Fibroblast of skin of right quadriceps (primary cell): ENCODE data around the gene GPRIN1.
"Not testable (repeated sequence)": the region's sequence is repeated elsewhere in the genome, so short reads cannot be mapped to it uniquely, and the experiment has no call there.

ENCODE experiments used
- DNase-seq: peaks from one replicate; pipeline ENCODE4 v3.0.0-alpha.2; 2013

Gene GPRIN1

DNA sequence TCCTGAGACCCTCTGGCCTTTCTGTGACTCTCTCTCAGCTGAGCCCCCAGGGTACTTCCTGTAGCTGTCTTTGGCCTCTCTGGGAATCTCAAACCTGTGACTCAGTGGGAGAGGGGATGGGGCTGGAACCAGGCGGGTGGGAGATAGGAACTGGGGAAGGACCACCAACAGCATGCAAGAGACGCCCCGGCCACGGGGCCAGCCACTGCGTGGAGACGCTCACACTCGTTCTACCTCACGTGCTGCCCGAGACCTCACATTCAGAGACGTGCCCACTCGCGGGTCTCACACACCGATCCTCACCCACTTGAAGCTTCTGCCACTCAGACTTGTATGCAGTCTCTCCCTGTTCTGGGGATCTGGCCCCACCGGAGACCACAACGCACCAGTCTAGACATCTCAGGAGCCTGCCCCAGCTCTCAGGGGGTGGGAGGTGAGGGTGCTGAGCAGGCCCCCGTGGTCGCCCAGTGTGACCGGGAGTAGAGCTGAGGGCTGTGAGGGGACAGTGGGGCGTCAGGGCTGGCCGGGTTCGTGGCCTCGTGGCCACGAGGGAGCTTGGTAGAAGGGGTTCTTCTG is 13.8 kb downstream of the GPRIN1 start:
- DNase-seq, result no peak

DNA sequence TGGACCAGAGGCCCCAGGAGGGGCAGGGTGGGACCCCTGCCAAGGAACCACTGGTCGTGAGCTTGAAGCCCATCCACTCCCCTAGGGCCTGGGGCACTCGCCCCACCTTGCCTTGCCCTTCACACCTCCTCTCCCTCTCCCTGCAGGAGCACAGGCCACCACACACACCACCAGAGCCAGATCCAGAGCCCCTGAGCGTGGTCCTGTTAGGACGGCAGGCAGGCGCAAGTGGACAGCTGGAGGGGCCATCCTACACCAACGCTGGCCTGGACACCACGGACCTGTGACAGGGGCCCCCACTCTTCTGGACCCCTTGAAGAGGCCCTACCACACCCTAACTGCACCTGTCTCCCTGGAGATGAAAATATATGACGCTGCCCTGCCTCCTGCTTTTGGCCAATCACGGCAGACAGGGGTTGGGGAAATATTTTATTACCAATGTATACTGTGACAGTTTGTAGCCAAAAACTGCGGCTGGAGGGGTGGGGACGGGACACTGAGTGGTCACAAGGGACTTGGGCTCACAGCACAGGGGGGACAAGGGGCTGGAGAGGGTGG is 14.5 kb downstream of the GPRIN1 start:
- DNase-seq, result no peak

DNA sequence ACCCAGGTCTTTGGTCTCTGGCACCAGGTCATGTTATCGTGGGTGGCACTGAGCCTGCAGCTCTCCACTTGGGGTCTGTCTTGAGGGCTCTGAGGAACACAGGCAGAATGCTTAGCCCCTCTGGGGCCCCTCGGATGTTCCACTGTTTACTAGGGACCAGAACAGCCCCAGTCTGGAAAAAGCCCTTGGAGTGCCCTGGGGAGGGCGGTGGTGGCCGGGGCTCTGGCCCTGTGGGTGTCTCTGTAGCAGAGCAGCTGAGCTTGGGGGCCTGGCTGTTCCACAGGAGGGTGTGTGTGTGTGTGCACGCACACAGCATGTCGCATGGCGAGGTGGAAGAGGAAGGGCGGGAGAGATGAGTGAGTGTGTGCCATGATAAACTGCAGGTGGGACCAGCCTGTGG is 15.4 kb downstream of the GPRIN1 start:
- no peak for DNase-seq

DNA sequence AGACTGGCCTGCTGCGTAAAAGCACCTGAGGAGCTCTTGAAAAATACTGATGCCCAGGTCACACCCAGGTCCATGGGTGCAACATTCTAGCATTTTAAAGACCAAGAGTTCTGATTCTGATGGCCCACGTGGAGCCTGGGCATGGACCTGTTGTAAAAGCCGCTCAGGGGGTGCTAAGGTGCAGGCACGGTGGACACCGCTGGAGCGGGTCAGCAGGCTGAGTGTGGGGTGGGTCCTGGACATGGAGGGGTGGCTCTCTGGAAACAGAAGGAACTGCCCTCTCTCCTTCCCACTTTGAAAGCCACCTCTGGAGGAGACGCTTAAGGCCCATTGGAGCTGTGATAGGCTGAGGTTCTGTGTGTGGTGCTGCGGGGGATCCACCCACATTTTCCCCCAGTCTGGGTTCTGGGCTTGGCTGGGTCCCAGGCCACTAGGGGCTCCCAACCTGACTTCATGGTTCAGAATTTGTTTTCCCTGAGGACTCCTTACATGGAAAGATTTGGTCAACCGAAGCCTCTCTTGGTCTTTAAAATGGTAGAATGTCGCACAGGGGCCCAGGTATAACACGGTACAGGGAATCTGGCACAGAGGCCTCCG is 16.6 kb downstream of the GPRIN1 start:
- DNase-seq, result no peak

DNA sequence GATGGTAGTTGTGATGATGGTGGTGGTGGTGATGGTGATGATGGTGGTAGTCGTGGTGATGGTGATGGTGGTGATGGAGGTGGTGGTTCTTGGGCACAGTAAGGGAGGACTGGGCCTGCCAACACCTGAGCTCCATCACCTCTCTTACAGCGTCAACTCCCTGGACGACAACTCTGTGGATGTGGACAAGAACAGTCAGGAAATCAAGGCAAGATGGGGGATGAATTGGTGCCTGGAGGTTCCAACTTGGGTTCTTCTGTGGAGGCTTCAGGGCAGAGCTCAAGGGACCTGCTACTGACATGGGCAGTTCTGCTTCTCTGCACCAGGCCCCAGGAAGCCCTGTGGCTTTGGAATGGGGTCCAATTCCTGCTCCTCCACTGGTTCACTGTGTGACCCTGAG is 17.4 kb downstream of the GPRIN1 start:
- DNase-seq, result no peak

DNA sequence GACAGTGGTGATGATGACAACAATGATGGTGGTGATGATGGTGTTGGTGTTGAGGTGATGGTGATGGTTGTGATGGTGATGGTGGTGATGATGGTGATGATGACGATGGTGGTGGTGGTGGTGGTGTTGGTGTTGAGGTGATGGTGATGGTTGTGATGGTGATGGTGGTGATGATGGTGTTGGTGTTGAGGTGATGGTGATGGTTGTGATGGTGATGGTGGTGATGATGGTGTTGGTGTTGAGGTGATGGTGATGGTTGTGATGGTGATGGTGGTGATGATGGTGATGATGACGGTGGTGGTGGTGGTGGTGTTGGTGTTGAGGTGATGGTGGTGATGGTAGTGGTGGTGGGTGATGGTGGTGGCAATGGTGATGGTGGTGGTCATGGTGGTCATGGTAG is 18.3 kb downstream of the GPRIN1 start:
- DNase-seq, result not testable (repeated sequence)

DNA sequence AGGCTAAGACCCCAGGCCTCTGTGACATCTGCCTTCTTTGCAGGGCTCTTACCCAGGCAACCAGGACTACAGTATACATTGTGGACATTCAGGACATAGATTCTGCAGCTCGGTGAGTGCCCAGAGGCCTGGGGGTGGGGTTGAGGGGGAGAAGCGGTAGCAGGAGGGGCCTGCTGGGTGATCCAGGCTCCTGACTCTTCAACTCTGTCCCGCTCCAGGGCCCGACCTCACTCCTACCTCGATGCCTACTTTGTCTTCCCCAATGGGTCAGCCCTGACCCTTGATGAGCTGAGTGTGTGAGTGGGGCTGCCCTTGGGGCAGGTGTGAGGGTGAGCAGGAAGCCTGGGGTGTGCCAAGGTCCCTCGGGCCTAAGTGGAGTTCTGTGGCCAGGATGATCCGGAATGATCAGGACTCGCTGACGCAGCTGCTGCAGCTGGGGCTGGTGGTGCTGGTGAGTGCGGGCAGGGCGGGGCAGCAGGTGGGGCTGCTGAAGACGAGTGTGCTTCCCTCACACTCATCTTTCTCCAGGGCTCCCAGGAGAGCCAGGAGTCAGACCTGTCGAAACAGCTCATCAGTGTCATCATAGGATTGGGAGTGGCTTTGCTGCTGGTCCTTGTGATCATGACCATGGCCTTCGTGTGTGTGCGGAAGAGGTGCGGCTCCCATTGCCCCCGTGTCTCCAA is 19.8 kb downstream of the GPRIN1 start:
- DNase-seq, result no peak

DNA sequence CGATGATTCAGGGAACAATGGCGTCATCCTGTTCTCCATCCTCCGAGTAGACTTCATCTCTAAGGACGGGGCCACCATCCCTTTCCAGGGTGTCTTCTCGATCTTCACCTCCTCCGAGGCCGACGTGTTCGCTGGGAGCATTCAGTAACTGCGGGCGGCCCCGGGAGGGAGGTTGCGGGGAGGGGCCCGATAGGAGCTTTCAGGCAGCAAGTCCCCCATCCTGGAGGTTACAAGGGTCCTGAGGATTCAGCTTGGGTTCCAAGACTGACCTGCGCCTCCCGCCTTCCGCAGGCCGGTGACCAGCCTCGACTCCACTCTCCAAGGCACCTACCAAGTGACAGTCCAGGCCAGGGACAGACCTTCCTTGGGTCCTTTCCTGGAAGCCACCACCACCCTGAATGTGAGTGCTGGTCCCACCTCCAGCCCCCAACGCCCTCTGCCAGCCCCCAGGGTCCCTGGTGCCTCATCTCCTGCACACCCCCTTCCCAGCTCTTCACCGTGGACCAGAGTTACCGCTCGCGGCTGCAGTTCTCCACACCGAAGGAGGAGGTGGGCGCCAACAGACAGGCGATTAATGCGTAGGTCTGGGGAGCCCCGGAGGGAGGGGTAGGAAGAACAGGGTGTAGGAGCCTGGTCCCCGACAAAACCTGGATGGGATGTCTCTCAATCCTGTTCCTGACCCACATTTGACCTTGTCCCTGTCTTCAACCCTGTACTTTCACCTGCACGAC is 20.8 kb downstream of the GPRIN1 start:
- no peak for DNase-seq

DNA sequence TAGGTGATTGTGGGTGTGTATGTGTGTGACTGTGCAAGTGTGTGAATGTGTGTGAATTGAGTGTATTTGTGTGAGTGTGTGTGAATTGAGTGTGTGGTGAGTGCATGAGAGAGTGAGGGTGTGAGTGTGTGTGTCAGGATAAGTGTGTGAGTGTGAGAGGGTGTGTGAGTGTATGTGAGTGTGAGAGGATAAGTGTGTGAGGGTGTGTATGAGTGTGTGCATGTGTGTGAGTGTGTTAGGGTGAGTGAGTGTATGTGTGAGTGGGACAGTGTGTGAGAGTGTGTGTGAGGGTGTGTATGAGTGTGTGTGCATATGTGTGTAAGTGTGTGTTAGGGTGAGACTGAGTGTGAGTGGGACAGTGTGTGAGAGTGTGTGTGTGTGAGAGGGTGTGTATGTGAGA is 21.7 kb downstream of the GPRIN1 start:
- no peak for DNase-seq

DNA sequence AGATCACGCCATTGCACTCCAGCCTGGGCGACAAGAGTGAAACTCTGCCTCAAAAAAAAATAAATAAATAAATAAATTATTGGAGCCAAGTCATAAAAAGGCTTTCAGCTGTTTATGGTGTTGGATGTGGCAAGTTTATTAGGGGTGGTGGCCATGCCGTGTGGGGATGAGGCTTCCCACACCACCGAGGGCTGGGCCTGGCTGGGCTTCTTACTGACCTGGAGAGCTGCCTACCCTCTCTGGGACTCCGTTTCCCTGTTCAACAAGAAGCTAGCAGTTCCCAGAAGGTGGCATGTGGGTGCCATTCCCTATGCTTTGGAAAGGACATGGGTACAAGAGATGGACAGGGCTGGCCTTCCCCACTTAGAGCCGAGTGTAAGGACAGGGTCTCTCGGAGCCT is 22.6 kb downstream of the GPRIN1 start:
- DNase-seq, result no peak

DNA sequence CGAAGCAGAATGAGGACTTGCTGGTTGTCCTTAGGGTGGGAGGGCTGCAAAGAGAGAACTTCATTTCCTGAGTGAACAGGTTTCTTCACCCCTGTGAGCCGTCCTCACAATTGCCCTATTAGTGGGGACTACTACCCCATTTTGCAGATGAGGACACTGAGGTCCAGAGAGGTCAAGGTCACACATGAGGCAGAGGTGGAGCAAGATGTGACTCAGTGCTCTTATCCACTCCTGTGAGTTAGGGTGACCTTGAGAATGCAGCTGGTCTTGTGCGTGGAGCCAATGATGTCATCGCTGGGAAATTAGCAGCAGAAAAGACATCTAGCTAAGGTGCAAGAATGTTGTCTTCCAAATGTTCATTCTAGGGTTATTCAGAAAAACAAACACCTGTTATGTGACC is 26.9 kb downstream of the GPRIN1 start:
- DNase-seq, result no peak

DNA sequence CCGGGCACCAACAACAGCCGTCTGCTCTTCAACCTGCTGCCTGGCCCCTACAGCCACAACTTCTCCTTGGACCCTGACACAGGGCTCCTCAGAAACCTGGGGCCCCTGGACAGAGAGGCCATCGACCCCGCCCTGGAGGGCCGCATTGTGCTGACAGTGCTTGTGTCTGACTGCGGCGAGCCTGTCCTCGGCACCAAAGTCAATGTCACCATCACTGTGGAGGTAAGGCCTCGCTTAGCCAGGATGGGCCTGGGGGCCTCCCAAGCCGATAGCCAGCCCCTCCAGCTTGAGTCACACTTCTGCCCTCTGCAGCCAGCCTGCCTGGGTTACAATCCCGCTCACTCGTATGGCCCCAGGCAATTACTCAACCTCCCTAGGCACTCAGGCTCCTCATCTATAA is 28.6 kb downstream of the GPRIN1 start:
- no peak for DNase-seq

DNA sequence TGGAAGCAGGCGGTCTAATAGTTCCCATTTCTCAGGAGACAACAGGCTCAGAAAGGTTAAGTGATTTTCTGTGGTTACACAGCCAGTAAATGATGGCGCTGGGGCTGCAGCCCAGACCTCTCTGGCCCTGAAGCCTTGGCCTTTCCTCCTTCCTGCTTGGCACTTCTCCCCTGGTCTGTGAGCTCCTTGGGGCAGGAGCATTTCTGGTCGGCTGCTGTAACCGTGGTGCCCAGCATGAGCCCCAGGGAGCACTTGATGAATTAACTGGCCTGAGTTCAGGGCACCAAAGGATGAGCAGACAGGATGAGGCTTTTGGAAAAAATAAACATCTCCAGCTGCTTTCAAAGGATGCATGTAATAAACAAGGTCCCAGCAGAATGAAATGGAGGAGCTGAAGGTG is 30.6 kb downstream of the GPRIN1 start:
- DNase-seq, result no peak

DNA sequence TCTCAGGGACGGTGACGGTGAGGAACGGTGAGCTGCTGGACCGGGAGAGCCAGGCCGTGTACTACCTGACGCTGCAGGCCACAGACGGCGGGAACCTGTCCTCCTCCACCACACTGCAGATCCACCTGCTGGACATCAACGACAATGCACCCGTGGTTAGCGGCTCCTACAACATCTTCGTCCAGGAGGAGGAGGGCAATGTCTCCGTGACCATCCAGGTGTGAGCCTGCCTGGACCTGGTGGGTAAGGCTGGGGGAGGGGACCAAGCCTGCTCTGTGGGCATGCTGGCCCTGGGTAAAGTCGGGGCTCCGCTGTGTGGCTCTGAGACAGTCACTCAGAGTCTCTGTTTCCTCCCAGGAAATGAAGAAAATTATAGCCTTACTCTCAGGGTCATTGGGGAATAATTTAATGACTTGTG is 31.6 kb downstream of the GPRIN1 start:
- peak; percentile 20 for DNase-seq

DNA sequence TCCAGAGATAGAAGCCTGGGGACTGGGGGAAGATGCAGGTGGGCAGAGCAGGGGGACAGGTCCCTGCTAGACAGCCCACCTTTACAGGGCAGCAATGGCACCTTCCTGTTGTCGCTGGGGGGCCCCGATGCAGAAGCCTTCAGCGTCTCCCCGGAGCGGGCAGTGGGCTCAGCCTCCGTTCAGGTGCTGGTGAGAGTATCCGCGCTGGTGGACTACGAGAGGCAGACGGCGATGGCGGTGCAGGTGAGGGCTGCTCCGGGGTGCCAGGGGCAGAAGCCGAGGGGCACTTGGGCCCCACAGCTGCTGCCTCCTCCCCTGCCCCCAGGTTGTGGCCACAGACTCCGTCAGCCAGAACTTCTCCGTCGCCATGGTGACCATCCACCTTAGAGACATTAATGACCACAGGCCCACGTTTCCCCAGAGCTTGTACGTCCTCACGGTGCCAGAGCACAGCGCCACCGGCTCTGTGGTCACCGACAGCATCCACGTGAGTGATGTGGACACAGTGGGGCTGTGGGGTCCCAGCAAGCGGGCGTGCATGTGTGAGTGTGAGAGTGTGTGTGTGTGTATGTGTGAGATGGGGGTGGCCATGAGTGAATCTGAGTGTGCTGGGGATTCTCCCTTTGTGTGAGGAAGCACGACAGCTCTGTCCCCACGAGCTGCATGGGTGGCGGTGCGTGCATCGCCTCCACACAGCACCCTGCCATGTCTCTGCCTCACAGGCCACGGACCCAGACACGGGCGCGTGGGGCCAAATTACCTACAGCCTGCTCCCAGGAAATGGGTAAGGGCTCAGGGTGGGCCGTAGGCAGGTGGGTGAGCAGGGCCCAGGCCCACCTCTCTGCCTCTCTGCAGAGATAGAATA is 32.4 kb downstream of the GPRIN1 start:
- no peak for DNase-seq

DNA sequence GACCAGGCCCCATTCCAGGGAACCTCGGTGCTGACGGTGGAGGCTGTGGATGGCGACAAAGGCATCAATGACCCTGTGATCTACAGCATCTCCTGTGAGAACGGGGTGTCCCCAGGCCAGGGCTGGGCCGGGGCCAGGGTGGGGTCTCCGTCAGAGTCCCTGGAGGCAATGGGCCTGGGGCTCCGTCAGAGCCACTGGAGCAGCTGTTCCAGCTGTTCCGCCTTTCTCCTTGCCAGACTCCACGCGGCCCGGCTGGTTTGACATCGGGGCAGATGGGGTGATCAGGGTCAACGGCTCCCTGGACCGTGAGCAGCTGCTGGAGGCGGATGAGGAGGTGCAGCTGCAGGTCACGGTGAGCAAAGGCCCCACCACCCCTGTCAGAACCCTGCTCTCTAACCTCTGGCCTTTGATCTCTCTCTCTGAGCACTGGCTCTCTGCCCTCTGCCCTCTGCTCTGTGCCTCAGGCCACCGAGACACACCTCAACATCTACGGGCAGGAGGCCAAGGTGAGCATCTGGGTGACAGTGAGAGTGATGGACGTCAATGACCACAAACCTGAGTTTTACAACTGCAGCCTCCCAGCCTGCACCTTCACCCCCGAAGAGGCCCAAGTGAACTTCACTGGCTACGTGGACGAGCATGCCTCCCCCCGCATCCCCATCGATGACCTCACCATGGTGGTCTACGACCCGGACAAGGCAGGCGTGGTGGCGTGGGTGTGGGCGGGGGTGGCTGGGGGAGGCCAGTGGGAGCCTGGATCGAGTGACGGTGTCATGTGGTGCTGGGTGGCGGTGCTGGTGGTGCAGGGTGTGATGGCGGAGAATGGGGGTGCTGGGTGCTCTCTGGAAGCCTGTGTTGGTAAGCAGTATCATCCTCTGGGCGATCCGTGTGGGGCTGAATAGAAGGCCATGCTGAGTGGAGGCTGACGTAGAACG is 34.2 kb downstream of the GPRIN1 start:
- no peak for DNase-seq

DNA sequence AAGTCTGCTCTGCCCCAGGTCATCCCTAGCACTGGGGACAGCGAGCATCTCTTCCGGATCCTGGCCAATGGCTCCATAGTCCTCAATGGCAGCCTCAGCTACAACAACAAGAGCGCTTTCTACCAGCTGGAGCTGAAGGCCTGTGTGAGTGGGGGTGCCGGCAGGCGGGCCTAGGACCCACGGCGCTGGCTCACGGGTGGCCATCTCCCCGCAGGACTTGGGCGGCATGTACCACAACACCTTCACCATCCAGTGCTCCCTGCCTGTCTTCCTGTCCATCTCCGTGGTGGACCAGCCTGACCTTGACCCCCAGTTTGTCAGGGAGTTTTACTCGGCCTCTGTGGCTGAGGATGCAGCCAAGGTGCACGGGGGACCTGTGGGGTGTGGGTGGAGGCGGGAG is 34.9 kb downstream of the GPRIN1 start:
- no peak for DNase-seq

DNA sequence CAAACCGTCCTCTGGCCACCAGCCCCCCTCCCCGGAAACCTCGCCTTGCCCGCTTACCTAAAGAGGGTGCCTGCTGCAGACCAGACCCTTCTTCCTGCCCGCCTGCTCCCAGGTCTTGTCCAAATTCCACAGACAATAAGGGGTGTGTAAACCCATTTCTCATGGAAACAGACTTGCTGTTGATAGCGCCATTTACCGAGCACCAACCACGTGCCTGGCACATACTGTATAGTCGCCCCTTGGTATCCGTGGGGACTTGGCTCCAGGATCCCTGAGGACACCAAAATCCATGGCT is 35.7 kb downstream of the GPRIN1 start:
- no peak for DNase-seq

DNA sequence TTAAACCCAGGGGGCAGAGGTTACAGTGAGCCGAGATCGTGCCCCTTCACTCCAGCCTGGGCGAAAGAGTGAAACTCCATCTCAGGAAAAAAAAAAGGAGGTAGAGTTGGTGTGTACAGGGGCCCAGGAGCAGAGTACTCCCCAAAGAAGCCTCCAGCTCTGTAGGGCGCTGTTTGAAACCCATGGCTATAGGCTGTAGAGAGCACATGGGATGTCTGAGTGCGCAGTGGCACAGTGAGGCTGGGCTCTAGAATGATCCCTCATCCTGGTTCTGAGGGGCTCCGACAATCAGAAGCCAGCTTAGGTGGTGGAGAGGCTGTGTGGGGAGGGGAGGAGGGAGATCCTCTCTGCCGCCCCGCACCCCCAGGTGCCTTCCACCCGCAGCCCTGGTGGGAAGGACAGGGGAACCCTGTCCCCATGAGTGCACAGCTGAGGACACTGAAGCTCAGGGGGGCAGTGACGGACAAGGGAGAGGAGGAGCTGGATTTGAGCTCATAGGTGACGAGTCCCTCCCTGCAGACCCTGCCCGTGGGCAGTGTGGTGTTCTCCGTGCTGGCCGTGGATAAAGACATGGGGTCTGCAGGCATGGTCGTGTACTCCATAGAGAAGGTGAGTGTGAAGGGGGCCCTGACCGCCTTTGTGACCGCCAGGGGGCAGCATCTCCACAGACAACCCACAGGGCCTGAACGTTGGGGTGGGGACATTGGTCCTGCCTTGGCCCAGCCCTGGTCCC is 36.2 kb downstream of the GPRIN1 start:
- DNase-seq, result peak; percentile 34

DNA sequence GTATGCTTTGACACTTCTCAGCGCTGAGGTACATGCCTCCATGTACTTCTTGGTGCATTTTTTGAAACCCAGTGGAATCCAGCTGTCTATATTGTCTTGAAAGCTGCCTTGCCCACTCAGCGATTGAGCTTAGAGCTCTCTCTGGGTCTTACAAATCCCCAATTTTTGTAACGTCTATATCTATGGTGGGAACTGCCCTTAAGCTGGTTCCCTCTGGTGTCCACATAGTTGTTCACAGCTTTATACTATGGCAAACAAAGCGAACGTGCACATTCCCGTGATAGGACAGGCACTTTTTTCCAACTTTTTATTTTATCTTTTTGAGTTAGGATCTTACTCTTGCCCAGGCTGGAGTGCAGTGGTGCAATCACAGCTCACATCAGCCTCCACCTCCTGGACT is 39.9 kb downstream of the GPRIN1 start:
- no peak for DNase-seq

DNA sequence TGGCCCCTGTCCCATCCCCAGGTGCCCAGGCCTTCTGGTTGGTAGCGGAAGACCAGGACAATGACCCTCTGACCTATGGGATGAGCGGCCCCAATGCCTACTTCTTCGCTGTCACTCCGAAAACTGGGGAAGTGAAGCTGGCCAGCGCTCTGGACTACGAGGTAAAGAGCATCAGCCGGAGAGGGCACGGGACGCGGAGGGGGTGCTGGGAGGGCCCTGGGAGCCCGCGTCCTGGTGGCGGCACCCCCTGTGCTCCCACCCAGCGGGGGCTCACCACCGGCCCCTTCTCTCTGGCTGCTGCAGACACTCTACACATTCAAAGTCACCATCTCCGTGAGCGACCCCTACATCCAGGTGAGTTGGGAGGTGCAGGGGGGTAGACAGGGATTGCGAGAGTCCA is 41.3 kb downstream of the GPRIN1 start:
- no peak for DNase-seq
